Mesenteric fat pad (tissue), 1 donor: Measurements from ENCODE around the gene RFC3. TPM values are rescaled to one million over a fixed set of nuclear protein-coding genes. Genes with fewer than 3 reads are reported as not detected.
"Not testable (repeated sequence)": the region's sequence is repeated elsewhere in the genome, so short reads cannot be mapped to it uniquely, and the experiment has no call there.

Experiments used
- DNase-seq: peaks from one replicate; pipeline ENCODE4 v3.0.0-alpha.2; 2020; ENCODE audit warnings: low spot score
- total RNA-seq: library from RNA; stranded (reverse); fragmentation: NEBNext Ultra II Directional; extraction: Animal tissue kit (Norgen Biotek cat#: 25700); gene quantifications from one replicate; pipeline ENCODE4 v1.2.1, GENCODE V29; 2021
- donor health status: DM: yes; HTN: yes; CAD: no.

The RFC3 gene
- total RNA-seq, 1 donor from 2014 or later = 4.7 TPM

DNA sequence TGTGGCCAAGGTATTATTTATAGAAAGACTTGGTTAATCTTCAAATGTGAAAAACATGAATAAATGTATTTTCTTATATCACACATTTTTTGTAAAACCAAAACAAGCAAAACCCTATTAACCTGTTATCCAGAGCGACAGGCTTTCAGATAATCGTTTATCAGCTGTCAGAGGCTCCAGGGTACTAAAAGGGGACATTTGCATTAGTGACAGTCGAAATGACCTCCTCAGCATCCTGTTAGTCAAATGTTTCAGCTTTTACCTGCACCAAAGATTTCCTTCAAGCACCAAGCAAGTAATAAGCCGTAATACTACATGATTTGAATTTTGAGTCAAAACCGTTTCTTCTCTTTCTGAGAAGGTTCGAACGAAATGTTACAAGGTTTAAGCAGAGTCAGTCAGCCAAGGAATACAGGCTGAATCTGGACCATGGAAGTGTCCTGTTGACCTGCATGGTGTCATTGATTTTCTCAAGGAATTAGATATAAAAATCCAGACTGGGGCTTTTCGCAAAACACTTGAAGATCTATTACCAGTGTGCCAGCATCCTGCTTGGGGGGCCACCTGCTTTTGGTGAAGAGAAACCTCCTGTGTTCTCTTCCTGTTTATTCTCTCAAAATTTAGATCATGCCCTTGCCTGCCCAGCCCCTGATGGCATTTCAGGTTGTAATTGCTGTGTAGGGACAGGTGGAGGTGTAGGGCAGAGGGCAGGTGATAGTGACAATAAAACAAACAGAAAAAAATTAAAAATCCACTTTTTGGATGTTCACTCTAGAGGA is 11.3 kb upstream of the RFC3 start:
- no peak for DNase-seq

DNA sequence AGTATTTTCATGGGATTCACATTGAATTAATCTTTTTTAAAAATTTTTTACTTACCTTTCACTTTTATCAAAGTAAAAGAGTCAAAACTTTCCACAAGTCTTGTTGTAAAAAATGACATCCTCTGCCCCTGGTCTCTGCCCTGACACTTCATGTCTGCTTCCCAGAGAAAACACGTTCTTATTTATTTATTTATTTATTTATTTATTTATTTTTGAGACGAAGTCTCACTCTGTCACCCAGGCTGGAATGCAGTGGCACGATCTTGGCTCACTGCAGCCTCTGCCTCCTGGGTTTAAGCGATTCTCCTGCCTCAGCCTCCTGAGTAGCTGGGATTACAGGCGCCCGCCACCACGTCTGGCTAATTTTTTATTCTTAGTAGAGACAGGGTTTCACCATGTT is 5.1 kb upstream of the RFC3 start:
- not testable (repeated sequence) for DNase-seq

DNA sequence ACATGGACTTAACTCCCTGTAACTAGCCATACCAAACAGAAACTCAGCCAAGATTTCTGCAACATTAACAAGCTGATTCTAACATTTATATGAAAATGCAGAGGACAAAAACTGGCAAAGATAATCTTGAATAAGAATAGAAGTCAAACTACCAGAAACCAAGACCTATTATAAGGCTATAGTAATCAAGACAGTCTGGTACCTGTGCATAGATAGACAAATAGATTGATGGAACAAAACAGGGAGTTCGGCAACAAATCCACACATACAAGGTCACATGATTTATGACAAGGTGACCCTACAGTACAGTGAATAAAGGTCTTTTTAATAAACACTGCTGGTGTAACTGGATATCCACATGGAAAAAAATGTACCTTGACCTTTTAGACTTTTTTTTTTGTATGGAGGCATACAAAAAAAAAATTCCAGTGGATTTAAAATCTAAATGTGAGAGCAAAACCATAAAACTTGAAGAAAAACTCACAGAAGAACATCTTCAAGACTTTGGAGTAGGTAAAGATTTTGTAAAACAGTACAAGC is 2.9 kb upstream of the RFC3 start:
- no peak for DNase-seq

DNA sequence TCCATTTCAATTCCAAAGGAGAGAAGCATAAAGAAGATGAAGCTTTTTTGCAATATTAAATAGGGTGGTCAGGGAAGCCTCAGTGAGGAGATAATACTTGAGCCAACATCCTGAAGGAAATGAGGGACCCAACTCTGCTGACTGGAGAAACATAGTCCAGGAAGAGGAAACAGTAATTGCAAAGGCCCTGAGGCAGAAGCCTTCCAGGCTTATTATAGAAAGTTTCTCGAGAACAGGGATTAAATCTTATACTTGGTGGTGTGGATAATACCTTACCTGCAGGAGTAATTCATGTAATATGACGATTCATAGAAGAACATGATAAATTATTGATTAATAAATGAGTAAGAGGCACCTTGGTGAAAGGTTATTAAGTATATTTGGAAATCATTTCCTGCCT is 1.0 kb upstream of the RFC3 start:
- DNase-seq = no peak

DNA sequence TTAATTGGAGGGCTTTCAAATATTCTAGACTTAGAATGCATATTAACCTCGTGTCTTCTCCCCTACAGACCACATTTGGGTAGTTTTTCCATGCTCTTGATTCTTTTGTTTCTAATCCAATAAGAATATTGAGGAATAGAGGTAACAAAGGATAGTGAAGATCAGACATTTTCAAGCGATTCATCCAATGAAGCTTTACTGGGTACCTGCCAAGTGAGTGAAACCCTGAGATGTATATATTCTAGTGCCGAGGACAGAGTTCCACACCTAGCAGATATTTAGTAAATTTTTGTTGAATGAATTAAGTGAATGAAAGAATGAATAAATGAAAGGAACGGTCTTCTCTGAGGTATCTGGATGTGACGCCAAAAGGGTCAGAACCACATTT is 442 bp upstream of the RFC3 start:
- no peak for DNase-seq

DNA sequence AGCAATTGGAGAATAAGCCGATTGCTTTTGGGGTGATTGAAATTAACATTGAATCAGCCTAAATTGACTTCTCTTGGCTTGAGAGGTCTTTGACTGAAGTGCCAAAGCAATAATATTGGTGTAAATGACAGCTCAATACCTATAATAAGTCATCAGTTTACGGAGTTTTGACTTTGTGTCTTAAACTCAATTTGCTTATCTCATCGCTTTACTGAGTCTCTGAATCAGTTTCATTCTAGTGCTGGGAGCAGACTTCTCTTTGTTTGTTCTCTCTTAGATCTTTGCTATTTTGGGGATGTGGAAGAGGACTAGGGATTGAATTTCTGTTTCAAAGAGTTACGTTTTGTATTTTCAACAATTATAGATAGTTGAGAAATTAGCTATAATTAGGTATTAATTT is 7.1 kb downstream of the RFC3 start:
- DNase-seq = no peak

DNA sequence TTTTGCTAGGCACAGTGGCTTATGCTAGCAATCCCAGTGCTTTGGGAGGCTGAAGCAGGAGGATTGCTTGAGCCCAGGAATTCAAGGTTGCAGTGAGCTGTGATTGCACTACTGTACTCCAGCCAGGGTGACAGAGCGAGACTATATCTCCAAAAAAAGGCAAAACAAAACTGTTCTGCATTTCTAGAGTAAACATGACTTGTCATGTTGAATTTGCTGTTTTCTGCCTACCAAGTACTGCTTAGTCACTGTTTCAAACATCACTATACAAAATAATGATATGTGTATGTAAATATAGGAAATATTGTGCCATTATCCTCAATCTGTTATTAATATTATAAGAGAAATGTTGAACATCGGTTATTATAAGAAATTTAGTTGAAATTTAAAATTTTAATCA is 9.2 kb downstream of the RFC3 start:
- no peak for DNase-seq

DNA sequence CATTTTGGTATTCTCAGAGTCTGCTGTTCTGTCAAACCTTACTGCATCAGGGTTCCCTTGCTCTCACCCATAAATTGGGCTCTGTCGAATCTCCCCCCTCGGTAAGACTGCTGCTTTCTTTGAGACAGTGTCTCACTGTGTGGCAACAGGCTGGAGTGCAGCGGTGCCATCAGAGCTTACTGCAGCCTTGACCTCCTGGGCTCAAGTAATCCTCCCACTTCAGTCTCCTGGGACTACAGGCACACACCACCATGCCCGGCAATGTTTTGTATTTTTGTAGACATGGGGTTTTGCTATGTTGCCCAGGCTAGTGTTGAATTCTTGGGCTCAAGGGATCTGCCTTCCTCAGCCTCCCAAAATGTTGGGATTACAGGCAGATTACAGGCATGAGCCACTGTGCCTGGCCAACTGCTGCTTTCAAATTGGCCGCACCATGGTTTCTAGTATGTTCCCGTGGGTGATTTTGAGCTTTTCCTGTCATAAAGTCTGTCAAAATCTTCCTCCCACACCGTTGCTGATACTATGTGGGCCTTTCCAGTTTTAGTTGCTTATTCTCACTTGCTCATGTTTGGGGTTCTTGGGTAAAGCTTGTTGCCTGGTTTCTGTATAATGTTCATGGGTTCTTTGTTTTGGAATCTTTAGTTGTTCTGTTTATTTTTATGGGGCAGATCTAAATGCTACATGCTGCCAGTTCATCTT is 10.6 kb downstream of the RFC3 start:
- no peak for DNase-seq

DNA sequence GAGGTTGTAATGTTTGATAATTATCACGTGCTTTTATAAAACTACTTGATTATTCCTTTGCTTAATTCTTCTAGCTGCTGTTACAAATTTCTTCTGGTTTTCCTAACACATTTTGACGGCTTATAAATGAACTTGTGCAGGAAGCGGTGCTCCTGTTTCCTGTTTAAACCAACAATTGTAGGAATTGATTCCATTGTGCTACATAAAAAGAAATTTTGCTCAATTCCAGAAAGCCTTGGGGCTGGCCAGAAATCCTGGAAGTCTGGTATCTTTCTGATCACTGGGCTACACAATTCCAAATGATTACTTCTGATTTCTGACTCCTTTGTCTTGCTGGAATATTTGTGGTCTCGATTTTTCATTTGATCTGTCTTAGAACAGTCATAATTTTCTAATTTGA is 14.9 kb downstream of the RFC3 start:
- no peak for DNase-seq

DNA sequence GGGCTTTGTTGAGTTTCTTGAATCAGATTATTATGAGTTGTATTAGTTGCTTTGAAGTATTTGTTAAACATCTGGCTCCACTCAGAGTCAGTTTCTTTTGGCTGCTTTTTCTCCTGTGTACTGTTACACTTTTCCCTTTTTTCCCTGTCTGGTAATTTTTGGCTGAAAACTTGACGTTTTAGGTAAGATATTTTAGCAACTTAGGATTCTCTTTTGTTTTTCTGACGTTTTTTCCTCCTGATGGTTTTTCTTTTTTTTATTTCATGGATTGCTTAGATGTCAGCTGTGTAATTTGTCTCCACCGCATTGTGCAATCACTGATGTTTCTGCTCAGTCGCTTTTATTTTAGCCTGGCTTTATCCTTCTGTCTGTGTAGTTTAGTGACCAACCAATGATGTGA is 20.7 kb downstream of the RFC3 start:
- DNase-seq = no peak

DNA sequence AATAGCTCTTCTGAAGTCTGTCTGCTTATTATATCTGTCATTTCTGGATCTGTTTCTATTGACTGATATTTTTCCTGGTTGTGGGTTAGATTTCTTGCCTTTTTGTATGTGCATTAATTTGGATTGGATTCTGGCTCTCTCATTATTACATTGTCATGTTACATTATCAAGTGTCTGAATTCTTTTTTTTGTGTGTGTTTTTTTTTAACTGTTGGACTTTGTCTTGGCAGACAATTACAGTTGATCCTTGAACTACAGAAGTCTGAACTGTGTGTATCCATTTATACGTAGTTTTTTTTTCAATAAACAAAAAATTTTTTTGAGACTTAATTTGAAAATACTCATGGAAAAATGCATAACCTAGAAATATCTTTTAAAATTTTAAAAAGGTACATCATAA is 22.5 kb downstream of the RFC3 start:
- no peak for DNase-seq

DNA sequence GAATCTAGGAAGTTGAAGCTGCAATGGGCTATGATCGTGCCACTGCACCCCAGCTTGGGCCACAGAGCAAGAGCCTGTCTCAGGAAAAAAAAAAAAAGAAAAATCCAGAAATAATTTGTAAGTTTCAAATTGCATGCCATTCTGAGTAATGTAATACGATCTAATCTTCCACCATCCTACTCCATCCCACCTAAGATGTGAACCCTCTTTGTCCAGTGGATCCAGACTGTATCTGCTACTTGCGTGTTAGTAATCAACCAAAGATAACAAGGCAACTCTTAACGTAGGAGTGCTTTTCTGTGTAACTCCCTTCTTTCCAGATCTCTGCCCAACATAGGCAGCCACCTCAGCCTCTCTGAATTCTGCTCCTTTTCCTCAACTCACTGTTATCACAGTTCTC is 24.3 kb downstream of the RFC3 start:
- no peak for DNase-seq

DNA sequence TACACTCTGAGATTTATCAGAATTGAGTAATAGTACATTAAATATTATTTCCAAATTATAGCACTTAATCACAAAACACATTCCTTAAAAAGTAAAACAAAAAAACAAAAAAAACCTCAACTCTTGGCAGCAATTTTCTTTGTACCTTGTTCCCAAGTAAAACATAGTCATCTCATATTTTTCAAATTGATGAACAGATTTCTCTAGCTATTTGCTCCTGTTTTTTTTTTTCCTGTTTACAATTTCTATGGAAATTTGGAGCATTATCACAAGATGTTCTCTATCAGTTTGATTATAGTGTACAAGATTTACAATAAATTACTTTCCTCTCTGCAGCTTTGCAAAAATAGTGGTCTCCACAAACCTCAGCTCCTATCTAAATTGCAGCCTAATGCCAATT is 25.0 kb downstream of the RFC3 start:
- no peak for DNase-seq

DNA sequence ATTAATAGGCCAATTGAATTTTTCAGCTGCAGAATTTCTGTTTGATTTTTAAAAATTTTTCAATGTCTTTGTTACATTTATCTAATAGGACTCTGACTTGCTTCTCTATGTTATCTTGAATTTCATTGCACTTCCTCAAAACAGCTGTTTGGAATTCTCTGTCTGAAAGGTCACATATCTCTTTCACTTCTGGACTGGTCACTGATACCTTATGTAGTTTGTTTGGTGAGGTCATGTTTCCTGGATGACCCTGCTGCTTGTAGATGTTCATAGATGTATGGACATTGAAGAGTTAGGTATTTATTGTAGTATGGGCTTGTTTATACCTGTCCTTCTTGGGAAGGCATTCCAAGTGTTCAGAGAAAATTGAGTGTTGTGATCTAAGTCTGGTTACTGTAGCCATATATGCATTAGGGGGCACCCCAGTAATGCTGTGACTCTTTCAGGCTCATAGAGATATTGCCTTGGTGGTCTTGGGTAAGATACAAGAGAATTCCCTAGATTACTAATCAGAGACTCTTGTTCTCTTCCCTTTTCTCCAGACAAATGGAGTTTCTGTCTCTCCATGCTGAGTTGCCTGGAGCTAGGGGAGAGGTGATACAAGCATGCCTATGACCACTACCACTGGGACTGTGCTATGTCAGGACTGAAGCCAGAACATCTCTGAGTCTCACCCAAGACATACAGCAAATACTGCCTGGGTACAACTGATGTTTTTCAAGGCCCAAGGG is 27.8 kb downstream of the RFC3 start:
- DNase-seq = no peak

DNA sequence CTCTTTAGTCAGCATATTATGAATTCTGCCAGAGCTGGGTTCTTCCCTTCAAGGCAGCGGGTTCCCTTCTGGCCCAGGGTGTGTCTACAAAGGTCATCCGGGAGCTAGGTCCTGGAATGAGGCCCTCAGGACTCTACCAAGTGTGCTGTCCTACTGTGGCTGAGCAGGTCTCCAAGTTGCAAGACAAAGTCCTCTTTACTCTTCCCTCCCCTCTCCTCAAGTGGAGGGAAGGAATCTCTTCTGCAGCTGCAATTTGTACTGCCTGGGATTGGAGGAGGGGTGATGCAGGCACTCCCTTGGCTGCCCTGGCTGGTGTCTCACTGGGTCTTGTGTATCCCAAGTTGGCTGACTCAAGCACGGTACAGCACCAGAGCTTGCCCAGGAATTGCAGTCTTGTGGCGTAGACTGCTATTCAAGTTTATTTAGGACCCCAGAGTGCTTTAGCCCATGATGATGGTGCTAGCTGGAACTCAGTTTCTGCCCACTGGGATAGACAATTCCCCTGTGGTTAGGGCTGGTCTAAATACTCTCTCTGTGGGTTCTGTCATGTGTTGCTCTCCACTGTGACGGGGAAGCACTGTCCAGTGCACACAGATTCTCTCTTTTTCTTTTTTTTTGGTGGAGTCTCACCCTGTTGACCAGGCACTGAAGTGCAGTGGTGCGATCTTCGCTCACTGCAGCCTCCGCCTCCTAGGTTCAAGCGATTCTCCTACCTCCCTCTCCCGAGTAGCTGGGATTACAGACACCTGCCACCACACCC is 28.5 kb downstream of the RFC3 start:
- no peak for DNase-seq

DNA sequence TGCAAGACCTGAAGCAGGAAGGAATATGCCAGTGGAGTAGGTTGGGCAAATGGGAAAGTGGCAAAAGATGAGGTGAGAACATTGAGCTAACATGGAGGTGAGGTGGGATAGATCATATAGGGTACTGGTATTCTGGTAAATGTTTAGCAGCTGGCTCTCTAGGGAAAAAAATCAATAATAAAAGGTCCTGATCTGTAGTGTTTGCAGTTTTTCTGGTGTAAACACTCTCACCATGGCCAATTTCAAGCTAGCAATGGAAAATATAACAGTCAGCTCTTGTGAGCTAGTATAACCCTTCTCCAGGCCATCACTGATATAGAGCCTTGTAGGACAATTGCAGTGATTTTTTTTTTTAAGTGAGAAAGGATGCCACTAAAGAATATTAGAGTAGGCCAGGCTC is 31.3 kb downstream of the RFC3 start:
- DNase-seq = no peak

DNA sequence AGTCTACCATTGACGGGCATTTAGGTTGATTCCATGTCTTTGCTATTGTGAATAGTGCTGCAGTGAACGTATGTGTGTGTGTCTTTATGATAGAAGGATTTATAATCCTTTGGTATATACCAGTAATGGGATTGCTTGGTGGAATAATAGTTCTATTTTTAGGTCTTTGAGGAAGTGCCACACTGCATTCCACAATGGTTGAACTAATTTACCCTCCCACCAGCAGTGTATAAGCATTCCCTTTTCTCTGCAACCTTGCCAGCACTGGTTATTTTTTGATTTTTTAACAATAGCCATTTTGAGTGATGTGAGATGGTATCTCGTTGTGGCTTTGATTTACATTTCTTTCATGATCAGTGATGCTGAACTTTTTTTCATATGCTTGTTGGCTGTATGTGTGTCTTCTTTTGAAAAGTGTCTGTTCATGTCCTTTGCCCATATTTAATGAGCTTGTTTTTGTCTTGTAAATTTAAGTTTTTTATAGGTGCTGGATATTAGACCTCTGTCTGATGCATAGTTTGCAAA is 37.5 kb downstream of the RFC3 start:
- no peak for DNase-seq

DNA sequence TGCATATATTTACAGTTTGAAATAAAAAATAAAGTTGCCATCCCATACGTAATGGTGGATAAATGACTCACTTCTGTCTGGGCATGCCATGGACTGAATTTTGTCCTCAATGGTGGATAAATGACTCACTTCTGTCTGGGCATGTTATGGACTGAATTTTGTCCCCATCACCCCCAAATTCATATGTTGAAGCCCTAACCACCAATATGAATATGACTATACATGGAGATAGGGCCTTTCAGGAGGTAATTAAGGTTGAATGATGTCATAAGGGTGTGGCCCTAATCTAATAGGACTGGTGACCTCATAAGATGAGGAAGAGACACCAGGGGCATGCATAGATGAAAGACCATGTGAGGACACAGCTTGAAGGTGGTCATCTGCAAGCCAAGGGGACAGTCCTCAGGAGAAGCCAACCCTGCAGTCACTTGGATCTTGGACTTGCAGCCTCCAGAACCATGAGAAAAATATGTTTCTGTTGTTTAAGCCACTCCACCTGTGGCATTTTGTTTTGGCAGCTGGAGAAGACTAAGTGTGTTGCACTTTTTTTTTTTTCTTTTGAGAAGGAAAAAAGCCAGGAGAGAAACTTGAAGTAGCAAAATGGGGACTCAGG is 41.8 kb downstream of the RFC3 start:
- no peak for DNase-seq

DNA sequence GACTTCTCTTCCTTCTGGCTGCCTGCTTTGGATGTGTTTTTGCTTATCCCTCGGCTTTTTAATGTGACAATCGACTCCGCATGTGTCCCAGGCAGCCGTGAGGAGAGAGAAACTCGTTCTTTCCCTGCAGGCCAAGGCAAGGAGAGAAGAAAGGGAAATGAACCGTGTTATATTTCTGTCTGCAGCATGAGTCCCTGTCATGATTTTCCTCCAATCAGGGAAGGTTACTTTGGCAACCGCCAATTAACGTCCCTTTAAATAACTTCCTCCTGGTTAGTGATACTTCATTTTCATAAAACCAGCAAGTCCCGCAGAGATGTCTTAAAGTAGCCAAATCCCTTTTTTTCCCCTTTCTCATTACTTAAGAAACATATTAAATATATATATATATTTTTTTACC is 42.6 kb downstream of the RFC3 start:
- DNase-seq = no peak

DNA sequence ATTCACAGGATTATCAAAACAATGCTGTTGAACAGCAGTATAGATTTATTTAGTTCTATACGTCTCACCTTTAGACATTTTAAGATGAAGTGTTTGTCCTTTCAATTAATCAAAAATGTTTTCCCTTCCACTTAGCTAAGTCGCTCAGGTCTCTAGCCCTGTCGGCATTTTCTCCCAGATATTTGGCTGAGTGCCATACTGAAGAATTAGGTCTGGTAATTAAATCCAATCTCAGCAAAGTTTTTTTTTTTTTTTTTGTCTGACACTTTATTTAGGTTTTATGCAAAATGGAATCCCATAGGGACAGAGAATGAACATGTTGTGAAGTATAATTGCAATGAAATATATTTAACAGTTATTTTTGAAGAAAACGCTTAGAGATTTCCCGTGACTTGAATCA is 44.1 kb downstream of the RFC3 start:
- DNase-seq = no peak
